ENCODE measurements around the gene LEAP2.

- TF ChIP-seq CTCF (IDR thresholded peaks at IDR 0.05) (no peak), EZH2 (IDR thresholded peaks at IDR 0.05) (peak; percentile 72), EZH2phosphoT487 (IDR thresholded peaks at IDR 0.05) (peak; percentile 51)
Observed at GRCh38 chr5:132825033-132825833, 48.2 kb upstream of the LEAP2 start.
